HG03558 (cell line): ENCODE measurements around the gene AVPR2.

ENCODE experiments used
- ATAC-seq: cut with Tn5 transposase; IDR thresholded peaks from one replicate; pipeline ENCODE4 v1.9.1; 2021; ENCODE audit warnings: moderate number of reproducible peaks; ENCODE audit not compliant: unreplicated experiment; ENCODE audit errors: extremely low read depth

The AVPR2 gene

GRCh38 chrX:153870791-153871360 is 33.6 kb upstream of the AVPR2 start:
- ATAC-seq = no peak

- ATAC-seq = no peak
These were observed 33.0 kb upstream of the AVPR2 start for GRCh38 chrX:153871451-153871850.

DNA sequence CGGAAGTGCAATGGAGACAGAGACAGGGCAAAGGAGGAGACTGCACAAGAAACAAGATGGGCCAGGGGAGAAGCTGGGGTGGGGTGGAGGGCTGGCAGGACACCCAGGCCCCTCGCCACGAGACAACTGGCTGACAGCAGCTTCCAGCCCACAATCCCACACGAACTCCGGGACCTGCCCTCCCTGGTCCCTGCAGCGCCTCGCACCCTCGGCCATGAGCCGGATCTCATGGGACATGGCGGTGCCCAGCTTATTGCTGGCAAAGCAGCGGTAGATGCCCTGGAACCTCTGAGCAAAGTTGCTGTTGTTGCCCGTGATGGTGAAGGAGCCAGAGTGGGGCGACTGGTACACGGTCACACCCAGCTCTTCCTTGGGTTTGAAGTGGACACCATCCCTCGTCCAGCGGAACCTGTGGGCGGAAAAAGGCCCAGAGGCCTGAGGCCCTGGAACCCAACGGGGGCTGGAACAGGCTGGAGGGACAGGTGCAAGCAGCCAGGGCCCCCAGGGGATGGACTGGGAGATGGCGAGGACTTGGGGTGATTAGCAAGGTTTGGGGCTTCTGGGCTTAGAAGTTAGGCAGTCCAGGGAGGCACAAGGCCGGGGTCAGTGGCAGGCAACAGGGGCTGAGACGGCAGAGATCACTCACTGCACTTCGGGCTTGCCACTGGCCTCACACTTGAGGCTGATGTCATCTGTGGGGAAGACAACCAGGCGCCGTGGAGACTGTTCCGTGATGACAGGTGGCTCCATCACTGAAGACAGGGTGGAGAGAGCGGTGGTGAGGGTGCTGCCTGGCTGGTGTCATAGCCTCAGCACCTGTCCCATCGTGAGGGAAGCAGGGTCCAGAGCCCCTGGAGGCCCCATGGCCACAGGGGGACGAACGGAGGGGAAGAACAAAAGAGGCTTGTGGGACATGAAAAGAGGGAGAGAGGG is 32.3 kb upstream of the AVPR2 start:
- ATAC-seq = no peak

GRCh38 chrX:153873282-153874084 is 31.0 kb upstream of the AVPR2 start:
- ATAC-seq = no peak

GRCh38 chrX:153874085-153874365 is 30.4 kb upstream of the AVPR2 start:
- ATAC-seq = no peak

DNA sequence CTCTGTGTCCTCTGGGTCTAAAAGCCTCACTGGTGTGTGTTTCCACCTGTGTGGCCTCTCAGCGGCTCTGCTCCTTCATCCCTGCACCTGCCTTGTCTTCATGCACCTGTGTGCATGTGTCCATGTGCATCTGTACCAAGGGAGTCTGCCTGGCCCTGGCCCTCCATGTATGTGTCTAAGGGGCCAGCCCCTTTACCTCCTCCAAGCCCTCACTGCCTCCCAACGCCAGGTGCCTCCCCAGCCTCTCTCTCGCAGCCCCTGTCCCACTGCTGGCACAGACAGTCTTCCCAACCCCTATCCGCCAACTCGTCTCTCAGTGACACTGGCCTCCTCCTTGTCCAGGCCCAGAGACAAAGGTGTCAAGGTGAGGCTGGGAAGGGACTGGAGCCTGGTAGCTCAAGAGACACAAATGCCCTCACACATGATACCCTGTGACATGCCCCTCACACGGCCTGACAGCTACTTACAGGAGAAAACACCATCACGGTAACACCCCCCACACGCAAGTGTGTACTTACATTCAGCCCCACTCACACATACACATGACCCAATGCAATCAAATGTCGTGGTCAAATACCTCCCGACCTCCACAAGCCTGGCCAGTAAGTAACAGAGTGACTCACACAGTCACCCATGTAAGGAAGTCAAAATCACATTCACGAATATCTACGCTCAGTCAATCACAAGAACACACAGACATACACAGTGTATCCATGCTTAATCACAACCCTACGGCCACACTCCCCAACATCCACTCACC is 29.9 kb upstream of the AVPR2 start:
- no peak for ATAC-seq

- no peak for ATAC-seq
These were observed 28.9 kb upstream of the AVPR2 start for GRCh38 chrX:153875391-153876111.

GRCh38 chrX:153876112-153876491 is 28.4 kb upstream of the AVPR2 start:
- no peak for ATAC-seq

DNA sequence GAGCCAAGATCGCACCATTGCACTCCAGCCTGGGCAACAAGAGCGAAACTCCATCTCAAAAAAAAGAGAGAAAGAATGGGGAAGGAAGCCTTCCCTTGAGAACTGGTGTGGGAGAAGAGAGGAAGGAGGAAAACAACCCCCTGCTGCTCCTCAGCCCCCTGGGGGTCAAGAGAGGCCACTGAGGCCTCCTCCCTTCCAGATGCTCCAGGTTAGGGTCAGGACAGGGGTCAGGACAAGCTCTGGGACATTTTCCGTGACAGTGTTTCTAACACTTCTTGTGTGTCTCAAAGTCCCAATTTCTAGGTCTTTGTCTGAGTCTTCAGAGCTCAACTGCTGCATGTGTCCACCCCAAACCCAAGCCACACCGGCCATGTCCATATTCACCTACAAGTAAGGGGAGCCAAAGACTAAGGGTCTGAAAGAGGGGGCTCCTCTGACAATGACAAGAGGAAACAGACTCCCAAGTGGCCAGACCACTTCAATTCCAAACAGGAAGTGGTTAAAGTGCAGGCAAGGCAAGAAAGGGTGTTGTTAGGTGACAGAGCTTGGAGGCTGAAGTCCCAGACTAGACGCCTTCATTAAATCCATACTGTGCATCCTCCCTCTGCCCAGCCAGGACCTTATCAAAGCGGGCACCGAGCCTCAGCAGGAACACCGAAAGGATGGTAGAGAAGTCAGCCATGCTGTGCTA is 26.8 kb upstream of the AVPR2 start:
- no peak for ATAC-seq

- ATAC-seq = no peak
These were observed 26.1 kb upstream of the AVPR2 start for GRCh38 chrX:153878345-153878744.

DNA sequence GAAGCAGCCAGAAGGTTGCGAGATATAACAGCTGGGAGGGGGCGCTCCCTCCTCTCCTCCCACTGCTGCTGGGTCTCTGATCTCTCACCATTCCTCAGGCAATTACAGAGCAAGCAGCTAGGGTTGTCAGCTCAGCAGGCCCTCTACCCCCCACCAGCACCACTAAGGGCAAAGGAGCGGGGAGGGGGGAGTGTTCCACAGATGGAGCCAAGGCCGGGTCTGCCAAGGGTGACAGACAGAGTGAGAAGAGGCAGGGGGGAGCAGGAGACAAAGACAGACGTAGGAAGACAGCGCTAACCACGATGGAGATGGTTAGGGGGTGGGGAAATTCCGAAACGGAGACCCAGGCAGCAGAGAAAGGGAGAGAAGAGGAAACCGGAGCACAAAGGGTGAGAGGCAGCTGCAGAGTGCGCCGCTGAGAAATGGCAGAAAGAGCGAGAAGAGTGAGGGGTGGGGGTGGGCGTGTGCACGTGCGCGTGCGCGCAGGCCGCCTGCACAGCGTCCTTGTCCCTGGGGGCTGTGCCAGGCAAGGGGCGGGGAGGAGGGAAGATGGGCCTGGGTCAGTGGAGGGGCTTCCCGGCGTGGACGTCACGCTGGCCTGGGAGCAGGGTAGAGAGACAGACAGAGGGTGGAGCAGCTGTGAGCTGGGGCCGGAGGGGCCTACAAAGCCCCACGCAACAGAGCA is 25.4 kb upstream of the AVPR2 start:
- no peak for ATAC-seq

GRCh38 chrX:153879741-153880439 is 24.6 kb upstream of the AVPR2 start:
- no peak for ATAC-seq

DNA sequence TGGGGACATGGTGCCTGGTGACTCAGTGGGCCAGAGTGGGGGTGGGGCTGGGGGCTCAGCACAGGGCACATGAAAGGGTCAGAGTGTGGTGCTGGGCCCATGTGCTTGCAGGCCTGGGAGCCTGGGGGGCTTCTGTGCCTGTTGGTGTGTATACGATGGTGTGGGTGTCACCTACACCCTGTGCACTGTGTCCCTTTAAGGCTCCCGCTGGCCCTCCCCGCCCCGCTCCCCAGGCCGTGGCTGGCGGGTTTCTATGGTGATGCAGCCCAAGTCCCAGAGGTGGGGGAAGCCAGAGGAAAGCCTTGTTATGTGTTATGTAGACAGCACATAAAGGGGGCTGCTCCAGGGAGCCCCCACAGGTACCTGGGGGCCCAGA is 24.0 kb upstream of the AVPR2 start:
- ATAC-seq = no peak

GRCh38 chrX:153881281-153881680 is 23.2 kb upstream of the AVPR2 start:
- ATAC-seq = no peak

DNA sequence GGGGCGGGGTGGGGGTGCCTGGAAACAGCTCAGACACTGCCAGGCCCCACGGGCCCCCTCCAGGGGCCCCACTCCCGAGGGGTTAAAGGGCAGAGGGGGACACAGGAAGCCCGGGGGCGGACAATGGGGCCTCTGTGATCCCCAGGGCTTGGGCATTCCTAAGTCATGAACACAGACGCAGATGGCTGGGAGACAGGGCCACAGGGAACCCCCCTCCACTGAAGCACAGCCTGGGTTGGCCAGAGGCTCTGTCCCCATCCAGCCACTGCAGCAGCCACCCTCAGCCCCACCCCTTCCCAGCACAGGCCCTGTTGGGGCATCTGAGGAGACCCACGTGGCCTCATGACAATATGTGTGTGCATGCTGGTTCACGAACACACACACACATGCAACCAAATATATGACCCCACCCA is 22.4 kb upstream of the AVPR2 start:
- no peak for ATAC-seq

DNA sequence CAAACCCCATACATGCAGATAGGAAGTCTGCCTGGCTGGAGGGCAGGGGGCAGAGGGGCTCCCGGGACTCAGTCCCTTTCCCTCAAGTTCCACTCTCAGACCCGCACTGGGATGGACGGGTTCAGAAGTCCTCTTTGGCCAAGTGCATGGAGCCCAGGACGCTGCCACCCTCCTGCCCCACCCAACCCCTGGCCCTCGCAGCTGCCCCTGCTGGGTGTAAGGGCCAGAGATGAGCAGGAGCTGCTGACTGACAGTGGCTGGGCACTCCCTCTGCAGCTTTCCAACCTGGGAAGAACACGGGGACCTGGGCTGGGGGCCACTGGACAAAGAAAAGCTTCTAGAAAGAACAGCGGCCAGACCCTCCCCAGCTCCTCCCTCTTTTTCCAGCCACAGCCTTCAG is 21.9 kb upstream of the AVPR2 start:
- no peak for ATAC-seq

GRCh38 chrX:153883163-153883843 is 21.2 kb upstream of the AVPR2 start:
- no peak for ATAC-seq

GRCh38 chrX:153884136-153884535 is 20.3 kb upstream of the AVPR2 start:
- ATAC-seq = no peak
